ENCODE measurements around the gene CDT1.

The CDT1 gene

GRCh38 chr16:88762258-88762870, 41.2 kb upstream of the CDT1 start:
- ChIA-PET POLR2A (no interaction called here), CTCF (interaction anchor here (1.3 to 1.9 kb wide), 3 partner anchors 21 to 25 kb away, joined by 4 to 8 read pairs (median 5); no protein-coding TSS in a partner anchor)
- no peak for TF ChIP-seq CTCF (IDR thresholded peaks at IDR 0.05; ENCODE audit: control extremely low read depth, extremely low read depth, low read depth, missing control alignments)
- no peak for DNase-seq (ENCODE audit: extremely low spot score)

DNA sequence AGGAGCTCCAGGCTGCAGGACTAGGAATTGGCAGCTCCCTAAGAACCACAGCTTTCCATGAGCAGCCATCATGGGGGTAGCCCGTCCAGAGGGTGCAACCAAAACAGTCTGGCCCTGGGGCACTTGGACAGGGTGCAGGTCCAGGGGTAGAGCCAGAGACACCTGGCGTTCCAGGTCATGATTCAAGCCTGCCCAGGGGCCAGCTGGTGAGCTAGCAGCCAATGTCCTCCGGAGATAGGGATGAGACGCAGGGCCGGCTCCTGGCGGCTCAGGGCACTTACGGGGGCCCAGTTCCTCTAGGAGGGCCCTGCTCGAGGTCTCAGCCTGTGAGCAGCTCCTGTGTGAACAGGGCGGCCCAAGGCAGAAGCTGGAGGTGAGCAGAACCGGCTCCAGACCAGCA, 40.6 kb upstream of the CDT1 start:
- no peak for DNase-seq (ENCODE audit: extremely low spot score)
- TF ChIP-seq CTCF (IDR thresholded peaks at IDR 0.05; ENCODE audit: control extremely low read depth, extremely low read depth, low read depth, missing control alignments), result no peak
- ChIA-PET POLR2A (no interaction called here), CTCF (interaction anchor here (1.0 to 4.9 kb wide), 4 partner anchors 8 to 26 kb away, joined by 4 to 17 read pairs (median 6); no protein-coding TSS in a partner anchor)

DNA sequence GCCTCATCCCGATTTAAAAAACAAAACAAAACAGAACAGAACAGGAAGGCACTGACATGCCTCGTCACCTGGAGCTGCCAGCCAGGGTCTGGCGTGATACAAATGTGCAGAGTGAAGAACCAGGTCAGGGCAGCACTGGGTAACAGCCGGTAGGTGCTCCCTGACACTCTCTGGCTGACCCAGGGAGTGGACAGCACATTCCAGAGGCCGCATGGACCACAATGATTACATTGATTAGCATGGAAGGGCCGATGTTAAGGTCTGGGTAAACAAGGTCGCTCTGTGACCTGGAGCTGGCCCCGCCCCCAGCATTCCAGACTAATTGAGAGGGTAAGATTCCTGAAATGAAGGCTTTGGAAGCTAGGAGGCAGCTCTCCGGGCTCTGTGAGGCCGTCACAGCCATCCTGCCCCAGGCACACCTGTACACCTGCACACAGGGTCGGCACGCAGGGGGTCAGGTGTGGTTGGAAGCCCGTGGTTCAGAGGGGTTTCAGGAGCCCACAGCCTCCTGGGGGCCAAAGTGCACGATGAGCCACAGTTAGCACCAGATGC, 40.0 kb upstream of the CDT1 start:
- ChIA-PET POLR2A (no interaction called here), CTCF (interaction anchor here (0.8 to 4.9 kb wide), 5 partner anchors 8 to 26 kb away, joined by 4 to 17 read pairs (median 5); no protein-coding TSS in a partner anchor)

GRCh38 chr16:88764080-88764479, 39.5 kb upstream of the CDT1 start:
- TF ChIP-seq CTCF (IDR thresholded peaks at IDR 0.05; ENCODE audit: control extremely low read depth, extremely low read depth, low read depth, missing control alignments), result no peak
- DNase-seq (ENCODE audit: extremely low spot score), result no peak
- ChIA-PET POLR2A (no interaction called here), CTCF (interaction anchor here (0.8 to 4.9 kb wide), 4 partner anchors 9 to 27 kb away, joined by 4 to 17 read pairs (median 6); no protein-coding TSS in a partner anchor)

More for the DNA sequence above, 40.0 kb upstream of the CDT1 start:
- no peak for TF ChIP-seq CTCF (IDR thresholded peaks at IDR 0.05; ENCODE audit: control extremely low read depth, extremely low read depth, low read depth, missing control alignments)
- no peak for DNase-seq (ENCODE audit: extremely low spot score)

GRCh38 chr16:88764913-88765349, 38.7 kb upstream of the CDT1 start:
- CTCF ChIA-PET, result interaction anchor here (4.9 kb wide), 1 partner anchor 10 kb away, joined by 17 read pairs; no protein-coding TSS in a partner anchor
- TF ChIP-seq CTCF (IDR thresholded peaks at IDR 0.05; ENCODE audit: control extremely low read depth, extremely low read depth, low read depth, missing control alignments), result no peak
- no peak for DNase-seq (ENCODE audit: extremely low spot score)
- POLR2A ChIA-PET, result no interaction called here

DNA sequence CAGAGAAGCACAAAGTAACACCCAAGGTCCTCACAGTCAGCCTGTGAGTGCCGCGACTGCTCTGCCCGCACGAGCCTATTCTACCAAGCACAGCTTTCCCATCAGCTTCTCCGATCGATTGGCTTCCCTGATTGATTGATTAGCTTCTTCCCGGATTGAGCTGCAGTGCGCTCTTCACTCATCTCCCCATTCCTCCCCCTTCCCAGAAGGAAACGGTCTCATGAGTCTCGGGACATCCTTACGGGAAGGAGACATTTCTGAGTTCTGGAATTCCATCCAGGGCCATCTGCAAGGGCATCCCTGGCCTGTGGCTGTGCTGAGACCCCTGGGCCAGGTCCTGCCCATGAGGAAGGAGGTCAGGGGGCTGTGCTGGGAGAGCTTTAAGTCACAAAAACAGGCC, 36.6 kb upstream of the CDT1 start:
- no peak for TF ChIP-seq CTCF (IDR thresholded peaks at IDR 0.05; ENCODE audit: control extremely low read depth, extremely low read depth, low read depth, missing control alignments)
- ChIA-PET CTCF (interaction anchor here (0.8 to 4.9 kb wide), 8 partner anchors 10 to 449 kb away, joined by 3 to 17 read pairs (median 4); no protein-coding TSS in a partner anchor), POLR2A (no interaction called here)
- no peak for DNase-seq (ENCODE audit: extremely low spot score)

Measured in GM10248 (cell line).